ENCODE results near the gene TEFM.

GRCh38 chr17:30922235-30923030, 16.4 kb upstream of the TEFM start:
- TF ChIP-seq JUN (IDR thresholded peaks at IDR 0.05; ENCODE audit: borderline replicate concordance, insufficient read depth, insufficient read length, low read depth) = no peak
- no peak for TF ChIP-seq POLR2A (IDR thresholded peaks at IDR 0.05; ENCODE audit: low read depth, low read length)
- TF ChIP-seq POLR2AphosphoS5 (IDR thresholded peaks at IDR 0.05; ENCODE audit: insufficient read depth, low read depth, low read length) = no peak
- TF ChIP-seq CTCF (IDR thresholded peaks at IDR 0.05; ENCODE audit: extremely low read depth in 1 of 2, insufficient read depth in 1 of 2, low read depth in 1 of 2, low read length in 2 of 2) = no peak

Data from endothelial cell of umbilical vein (primary cell).